ENCODE results near the gene ERC1.

GRCh38 chr12:1044199-1044598 is 53.2 kb downstream of the ERC1 start:
- TF ChIP-seq POLR2A (IDR thresholded peaks at IDR 0.05) (no peak), CTCF (IDR thresholded peaks at IDR 0.05) (no peak)

All from uterus (tissue), 2 donors.